Tibial nerve (tissue), 4 donors: ENCODE results near the gene SOST. TPM values are rescaled to one million over a fixed set of nuclear protein-coding genes. Genes with fewer than 3 reads are reported as not detected.

Source experiments
- DNase-seq, 2 donors: peaks; one replicate each; pipeline ENCODE4 v3.0.0-alpha.2; 2019; ENCODE audit warnings: low spot score in 2 of 2
- H3K27ac ChIP-seq, 4 donors: fragments of 200-600 bp; sonication (generic) in 3 of 4; one replicate each; pipeline ENCODE4 v1.5.1; 2017 to 2019; ENCODE audit warnings: mild to moderate bottlenecking in 1 of 4
- H3K27me3 ChIP-seq, 2 donors: fragments of 200-600 bp; sonication (generic) in 1 of 2; one replicate each; pipeline versions ENCODE4 v1.5.1 to v1.6.0; 2017 to 2019
- H3K36me3 ChIP-seq, 3 donors: fragments of 200-600 bp; sonication (generic); one replicate each; pipeline ENCODE4 v1.5.1; 2018 to 2019
- H3K4me1 ChIP-seq, 4 donors: fragments of 200-600 bp; sonication (generic) in 3 of 4; one replicate each; pipeline ENCODE4 v1.5.1; 2017 to 2019
- H3K4me3 ChIP-seq, 4 donors: fragments of 200-600 bp; sonication (generic) in 3 of 4; one replicate each; pipeline ENCODE4 v1.5.1; 2017 to 2019; ENCODE audit warnings: mild to moderate bottlenecking in 1 of 4, moderate library complexity in 1 of 4
- H3K9me3 ChIP-seq, 4 donors: fragments of 200-600 bp; sonication (generic) in 3 of 4; one replicate each; pipeline ENCODE4 v1.5.1; 2017 to 2019
- CTCF ChIP-seq, 5 experiments: fragments of 200-600 bp in 3 of 5; fragments of 450-650 bp in 2 of 5; sonication (generic) in 3 of 5; IDR thresholded peaks; one replicate each; pipeline ENCODE4 v1.5.1; 2016 to 2019; ENCODE audit warnings: antibody characterized with exemption in 5 of 5, mild to moderate bottlenecking in 3 of 5, moderate library complexity in 2 of 5
- EP300 ChIP-seq, 2 donors: sonication (generic); formaldehyde crosslinking; IDR thresholded peaks; one replicate each; pipeline ENCODE4 v1.6.1; 2017; ENCODE audit warnings: antibody characterized with exemption in 2 of 2, mild to moderate bottlenecking in 1 of 2
- POLR2A ChIP-seq, 2 donors: fragments of 450-650 bp; IDR thresholded peaks; one replicate each; pipeline ENCODE4 v1.6.1; 2017; ENCODE audit warnings: antibody characterized with exemption in 2 of 2, mild to moderate bottlenecking in 2 of 2, moderate library complexity in 2 of 2
- WGBS, 2 donors: methylation state at CpG; one replicate each; pipeline ENCODE4 v1.1.5; 2018; 5-methylcytosine and 5-hydroxymethylcytosine counted together
- total RNA-seq, 4 donors: library from RNA; depleted of rRNA; stranded (reverse); fragments of >200 nt; gene quantifications; one replicate each; pipeline ENCODE4 v1.1.0, GENCODE V29; 2016

The SOST gene
- total RNA-seq, 4 donors from 2014 or later = not detected

- H3K4me3 ChIP-seq = no peak overlapping the region
- H3K36me3 ChIP-seq = peaks cover 0 to 70% (median 11%) of the 10 kb centered on the region in 3 donors
- WGBS, 2 donors = 88 to 89% methylated on average over 7 to 16 of the region's 16 CpGs
- TF ChIP-seq POLR2A (IDR thresholded peaks at IDR 0.05) (no peak), CTCF (IDR thresholded peaks at IDR 0.05) (no peak), EP300 (IDR thresholded peaks at IDR 0.05) (no peak)
- H3K4me1 ChIP-seq = peaks cover 0 to 47% (median 8%) of the 10 kb centered on the region in 4 donors
- no peak overlapping the region for H3K27ac ChIP-seq
- H3K27me3 ChIP-seq = no peaks in the 10 kb centered on the region
- no peaks in the 10 kb centered on the region for H3K9me3 ChIP-seq
- DNase-seq = no peak
Observed at GRCh38 chr17:43774304-43775250, 16.0 kb upstream of the SOST start.

- 80 to 82% methylated on average over 10 of the region's 10 CpGs for WGBS, 2 donors
- H3K9me3 ChIP-seq = no peaks in the 10 kb centered on the region
- H3K4me3 ChIP-seq = no peak overlapping the region
- peak in 1 of 2 donors; percentile 35 for DNase-seq
- TF ChIP-seq CTCF (IDR thresholded peaks at IDR 0.05) = no peak
- peak in 1 of 2 donors; percentile 47 for TF ChIP-seq EP300 (IDR thresholded peaks at IDR 0.05)
- H3K27me3 ChIP-seq = no peaks in the 10 kb centered on the region
- peaks cover 0 to 85% (median 15%) of the 10 kb centered on the region in 3 donors for H3K36me3 ChIP-seq
- peak overlapping the region in 2 of 4 donors; percentile 6 to 43 for H3K27ac ChIP-seq
- peaks cover 0 to 43% (median 4%) of the 10 kb centered on the region in 4 donors for H3K4me1 ChIP-seq
Observed at GRCh38 chr17:43772877-43773648, 14.5 kb upstream of the SOST start.

GRCh38 chr17:43771463-43771862, 12.9 kb upstream of the SOST start:
- peaks cover 0 to 92% (median 15%) of the 10 kb centered on the region in 3 donors for H3K36me3 ChIP-seq

GRCh38 chr17:43770957-43771356, 12.4 kb upstream of the SOST start:
- no peaks in the 10 kb centered on the region for H3K27me3 ChIP-seq
- 89 to 97% methylated on average over 2 of the region's 2 CpGs for WGBS, 2 donors
- peaks cover 0 to 35% (median 0%) of the 10 kb centered on the region in 4 donors for H3K4me1 ChIP-seq
- H3K4me3 ChIP-seq = no peak overlapping the region
- DNase-seq = no peak
- no peak for TF ChIP-seq CTCF (IDR thresholded peaks at IDR 0.05)
- no peak for TF ChIP-seq EP300 (IDR thresholded peaks at IDR 0.05)
- H3K9me3 ChIP-seq = no peaks in the 10 kb centered on the region
- peaks cover 0 to 89% (median 15%) of the 10 kb centered on the region in 3 donors for H3K36me3 ChIP-seq
- no peak overlapping the region for H3K27ac ChIP-seq

More at GRCh38 chr17:43771463-43771862, 12.9 kb upstream of the SOST start:
- TF ChIP-seq POLR2A (IDR thresholded peaks at IDR 0.05) (no peak), EP300 (IDR thresholded peaks at IDR 0.05) (no peak), CTCF (IDR thresholded peaks at IDR 0.05) (no peak)
- DNase-seq = no peak
- WGBS, 2 donors = 88 to 92% methylated on average over 9 of the region's 9 CpGs
- Histone ChIP-seq H3K4me1 (peaks cover 0 to 40% (median under 1%) of the 10 kb centered on the region in 4 donors), H3K9me3 (no peaks in the 10 kb centered on the region), H3K27ac (no peak overlapping the region), H3K4me3 (no peak overlapping the region), H3K27me3 (no peaks in the 10 kb centered on the region)
